Measurements from ENCODE around the gene CNEP1R1.

- TF ChIP-seq CTCF (conservative IDR thresholded peaks at IDR 0.05) (no peak), EZH2 (IDR thresholded peaks at IDR 0.05; ENCODE audit: low read depth) (no peak)
Measured at GRCh38 chr16:49980166-49980565, 44.9 kb upstream of the CNEP1R1 start.
